Sigmoid colon (tissue), 7 donors: ENCODE data around the gene HRH2. TPM values are rescaled to one million over a fixed set of nuclear protein-coding genes. Genes with fewer than 3 reads are reported as not detected.

Source experiments
- DNase-seq: peaks from one replicate; pipeline ENCODE4 v3.0.0-alpha.2; 2019
- H3K27ac ChIP-seq, 4 donors: fragments of 200-600 bp; sonication (generic); one replicate each; pipeline ENCODE4 v1.5.1; 2016 to 2019; ENCODE audit warnings: mild to moderate bottlenecking in 1 of 4
- H3K27me3 ChIP-seq, 3 donors: fragments of 200-600 bp; sonication (generic); one replicate each; pipeline ENCODE4 v1.5.1; 2019; ENCODE audit warnings: mild to moderate bottlenecking in 1 of 3
- H3K36me3 ChIP-seq, 4 donors: fragments of 200-600 bp; sonication (generic); one replicate each; pipeline ENCODE4 v1.5.1; 2016 to 2019
- H3K4me1 ChIP-seq, 4 donors: fragments of 200-600 bp; sonication (generic); one replicate each; pipeline ENCODE4 v1.5.1; 2017 to 2019
- H3K4me3 ChIP-seq, 4 donors: fragments of 200-600 bp; sonication (generic); one replicate each; pipeline ENCODE4 v1.5.1; 2017 to 2019; ENCODE audit warnings: mild to moderate bottlenecking in 2 of 4, moderate library complexity in 1 of 4
- H3K9me3 ChIP-seq, 4 donors: fragments of 200-600 bp in 3 of 4; sonication (generic) in 3 of 4; one replicate each; pipeline versions ENCODE4 v1.5.1 to v1.6.1; 2013 to 2019
- CTCF ChIP-seq, 4 experiments: fragments of 450-650 bp in 3 of 4; fragments of 200-600 bp in 1 of 4; IDR thresholded peaks; one replicate each; pipeline ENCODE4 v1.5.1; 2016 to 2019; ENCODE audit warnings: antibody characterized with exemption in 4 of 4, mild to moderate bottlenecking in 3 of 4, moderate library complexity in 2 of 4
- EP300 ChIP-seq, 4 donors: sonication (generic); formaldehyde crosslinking; IDR thresholded peaks; one replicate each; pipeline ENCODE4 v1.6.1; 2017; ENCODE audit warnings: antibody characterized with exemption in 4 of 4
- POLR2A ChIP-seq, 2 donors: fragments of 450-650 bp; IDR thresholded peaks; one replicate each; pipeline ENCODE4 v1.6.1; 2016; ENCODE audit warnings: antibody characterized with exemption in 2 of 2, mild to moderate bottlenecking in 2 of 2, moderate library complexity in 2 of 2
- POLR2AphosphoS5 ChIP-seq, 4 donors: sonication (generic); formaldehyde crosslinking; IDR thresholded peaks; one replicate each; pipeline ENCODE4 v1.6.1; 2017; ENCODE audit warnings: antibody characterized with exemption in 4 of 4
- WGBS, 2 donors: extraction: QIAGEN DNeasy Blood & Tissue Kit; methylation state at CpG; one replicate each; pipeline ENCODE4 v1.1.7; 2013; 5-methylcytosine and 5-hydroxymethylcytosine counted together
- intact Hi-C: fragments of 100-400 bp; cut with DNase I; formaldehyde crosslinking; loops from one replicate; pipeline ENCODE4 v1.15.1; 2023
- polyA plus RNA-seq, 3 donors: library from polyadenylated mRNA; stranded (reverse); fragments of 200-250 nt; gene quantifications; one replicate each; pipeline ENCODE4 v1.2.3, GENCODE V29; 2013
- total RNA-seq, 4 donors: library from RNA; depleted of rRNA; stranded (reverse); fragments of >200 nt; gene quantifications; one replicate each; pipeline ENCODE4 v1.1.0, GENCODE V29; 2016
- donor health status: healthy with polysubstance abuse.
- donor health status: Bipolar disorder and iron deficiency.
- donor health status: healthy.

HRH2 gene
- total and polyA plus RNA-seq, 7 donors = under 0.01 to 3.8 (median 1.5) TPM

- Histone ChIP-seq H3K4me3 (no peak overlapping the region), H3K4me1 (peaks cover 0 to 11% (median 8%) of the 10 kb centered on the region in 4 donors), H3K27me3 (peaks cover 10 to 45% (median 11%) of the 10 kb centered on the region in 3 donors), H3K27ac (no peak overlapping the region), H3K36me3 (no peaks in the 10 kb centered on the region), H3K9me3 (no peaks in the 10 kb centered on the region)
- intact Hi-C loops = no loop called here
- no peak for TF ChIP-seq POLR2A (IDR thresholded peaks at IDR 0.05)
- TF ChIP-seq EP300 (IDR thresholded peaks at IDR 0.05) = no peak
- no peak for TF ChIP-seq POLR2AphosphoS5 (IDR thresholded peaks at IDR 0.05)
- TF ChIP-seq CTCF (IDR thresholded peaks at IDR 0.05) = no peak
- WGBS, 2 donors = 75 to 78% methylated on average over 8 of the region's 8 CpGs
- DNase-seq = no peak
Observed at GRCh38 chr5:175656966-175657365, 905 bp upstream of the HRH2 start.

- DNase-seq = no peak
- intact Hi-C loops = no loop called here
- peak overlapping the region in 1 of 4 donors; percentile 21 for H3K27ac ChIP-seq
- TF ChIP-seq POLR2A (IDR thresholded peaks at IDR 0.05) (no peak), POLR2AphosphoS5 (IDR thresholded peaks at IDR 0.05) (no peak)
- H3K27me3 ChIP-seq = peaks cover 10 to 45% (median 11%) of the 10 kb centered on the region in 3 donors
- H3K36me3 ChIP-seq = no peaks in the 10 kb centered on the region
- H3K9me3 ChIP-seq = no peaks in the 10 kb centered on the region
- H3K4me1 ChIP-seq = peaks cover 0 to 11% (median 8%) of the 10 kb centered on the region in 4 donors
- peak overlapping the region in 3 of 4 donors; percentile 31 to 53 (median 42) for H3K4me3 ChIP-seq
- 9 to 24% methylated on average over 41 of the region's 41 CpGs for WGBS, 2 donors
Observed at GRCh38 chr5:175658299-175659145, 651 bp downstream of the HRH2 start.

- H3K4me1 ChIP-seq = peaks cover 0 to 11% (median 8%) of the 10 kb centered on the region in 4 donors
- no peak overlapping the region for H3K27ac ChIP-seq
- H3K27me3 ChIP-seq = peaks cover 10 to 45% (median 11%) of the 10 kb centered on the region in 3 donors
- intact Hi-C loops = no loop called here
- no peak overlapping the region for H3K4me3 ChIP-seq
- WGBS, 2 donors = 60 to 74% methylated on average over 13 of the region's 13 CpGs
- DNase-seq = no peak
- TF ChIP-seq POLR2A (IDR thresholded peaks at IDR 0.05) = no peak
- no peak for TF ChIP-seq POLR2AphosphoS5 (IDR thresholded peaks at IDR 0.05)
- no peak for TF ChIP-seq EP300 (IDR thresholded peaks at IDR 0.05)
- no peak for TF ChIP-seq CTCF (IDR thresholded peaks at IDR 0.05)
- no peaks in the 10 kb centered on the region for H3K36me3 ChIP-seq
- no peaks in the 10 kb centered on the region for H3K9me3 ChIP-seq
Observed at GRCh38 chr5:175659546-175660253, 1.8 kb downstream of the HRH2 start.

- WGBS, 2 donors = 61 to 72% methylated on average over 16 of the region's 16 CpGs
- intact Hi-C loops = no loop called here
- Histone ChIP-seq H3K4me1 (peaks cover 0 to 3% (median 2%) of the 10 kb centered on the region in 4 donors), H3K36me3 (no peaks in the 10 kb centered on the region), H3K9me3 (no peaks in the 10 kb centered on the region), H3K27ac (no peak overlapping the region), H3K4me3 (no peak overlapping the region), H3K27me3 (peaks cover 0 to 23% (median 2%) of the 10 kb centered on the region in 3 donors)
- DNase-seq = no peak
- TF ChIP-seq CTCF (IDR thresholded peaks at IDR 0.05) (no peak), EP300 (IDR thresholded peaks at IDR 0.05) (no peak), POLR2AphosphoS5 (IDR thresholded peaks at IDR 0.05) (no peak), POLR2A (IDR thresholded peaks at IDR 0.05) (no peak)
Observed at GRCh38 chr5:175663186-175664184, 5.6 kb downstream of the HRH2 start.
